ENCODE data around the gene CACNA1D. TPM values are rescaled to one million over a fixed set of nuclear protein-coding genes. Genes with fewer than 3 reads are reported as not detected.

Gene CACNA1D
- total RNA-seq, 3 donors from 2014 or later: 0.96 to 50.3 (median 32.1) TPM

DNA sequence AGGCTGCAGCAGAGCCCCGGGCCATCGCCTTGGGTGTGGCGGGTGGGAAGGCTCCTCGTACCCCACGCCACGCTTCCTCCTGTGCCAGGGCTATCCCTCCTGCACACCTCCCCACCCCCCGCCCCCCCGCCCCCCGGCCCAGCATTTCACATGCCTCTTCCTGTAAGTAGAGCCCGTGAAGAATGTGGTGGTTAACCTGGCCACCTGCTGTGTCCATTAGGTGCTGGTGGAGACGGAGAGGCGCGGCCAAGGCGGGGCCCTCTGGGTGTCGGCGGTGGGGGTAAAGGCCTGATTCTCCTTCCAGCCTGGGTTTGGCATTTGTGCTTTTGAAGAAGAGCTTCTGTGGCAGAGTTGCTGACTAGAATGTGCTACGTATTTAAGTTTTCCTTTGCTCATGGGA is 224.1 kb downstream of the CACNA1D start:
- Histone ChIP-seq H3K9me3 (no peaks in the 10 kb centered on the region), H3K27me3 (no peaks in the 10 kb centered on the region), H3K4me1 (no peaks in the 10 kb centered on the region), H3K36me3 (peaks cover 3% of the 10 kb centered on the region), H3K4me3 (no peak overlapping the region), H3K27ac (no peak overlapping the region)
- DNase-seq (ENCODE audit: low spot score in 2 of 2): no peak
- TF ChIP-seq POLR2A (IDR thresholded peaks at IDR 0.05): no peak
- TF ChIP-seq, protein P1, sequence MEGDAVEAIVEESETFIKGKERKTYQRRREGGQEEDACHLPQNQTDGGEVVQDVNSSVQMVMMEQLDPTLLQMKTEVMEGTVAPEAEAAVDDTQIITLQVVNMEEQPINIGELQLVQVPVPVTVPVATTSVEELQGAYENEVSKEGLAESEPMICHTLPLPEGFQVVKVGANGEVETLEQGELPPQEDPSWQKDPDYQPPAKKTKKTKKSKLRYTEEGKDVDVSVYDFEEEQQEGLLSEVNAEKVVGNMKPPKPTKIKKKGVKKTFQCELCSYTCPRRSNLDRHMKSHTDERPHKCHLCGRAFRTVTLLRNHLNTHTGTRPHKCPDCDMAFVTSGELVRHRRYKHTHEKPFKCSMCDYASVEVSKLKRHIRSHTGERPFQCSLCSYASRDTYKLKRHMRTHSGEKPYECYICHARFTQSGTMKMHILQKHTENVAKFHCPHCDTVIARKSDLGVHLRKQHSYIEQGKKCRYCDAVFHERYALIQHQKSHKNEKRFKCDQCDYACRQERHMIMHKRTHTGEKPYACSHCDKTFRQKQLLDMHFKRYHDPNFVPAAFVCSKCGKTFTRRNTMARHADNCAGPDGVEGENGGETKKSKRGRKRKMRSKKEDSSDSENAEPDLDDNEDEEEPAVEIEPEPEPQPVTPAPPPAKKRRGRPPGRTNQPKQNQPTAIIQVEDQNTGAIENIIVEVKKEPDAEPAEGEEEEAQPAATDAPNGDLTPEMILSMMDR (IDR thresholded peaks at IDR 0.05): no peak
- TF ChIP-seq POLR2AphosphoS5 (IDR thresholded peaks at IDR 0.05): no peak
- intact Hi-C loops (cut with DNase I; ENCODE audit: low total_unique reads): no loop called here

DNA sequence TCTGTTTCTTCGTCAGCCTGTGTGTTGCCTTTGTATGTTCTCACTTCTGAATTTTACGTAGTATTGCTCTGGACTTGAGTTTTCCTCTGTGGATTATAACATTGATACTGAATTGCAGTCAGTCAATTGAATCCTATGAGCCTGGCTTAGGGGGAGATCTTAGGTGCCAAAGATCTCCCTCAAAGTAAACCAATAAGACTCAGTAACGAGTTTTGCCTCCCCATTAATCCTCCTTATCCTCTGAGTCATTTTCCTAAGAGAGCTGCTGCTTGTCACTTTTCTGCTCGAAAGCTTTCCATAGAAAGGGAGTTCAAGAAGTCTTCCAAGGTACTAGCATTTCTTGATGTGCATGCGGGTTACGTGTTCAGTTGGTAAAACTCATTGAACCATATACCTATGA is 225.4 kb downstream of the CACNA1D start:
- Histone ChIP-seq H3K27me3 (no peaks in the 10 kb centered on the region), H3K9me3 (no peaks in the 10 kb centered on the region), H3K4me3 (no peak overlapping the region), H3K36me3 (peaks cover 3% of the 10 kb centered on the region), H3K4me1 (no peaks in the 10 kb centered on the region), H3K27ac (no peak overlapping the region)
- intact Hi-C loops (cut with DNase I; ENCODE audit: low total_unique reads): loop anchor here (10.0 kb wide), 1 partner anchor 415 kb away; no protein-coding TSS in a partner anchor
- DNase-seq (ENCODE audit: low spot score in 2 of 2): no peak
- TF ChIP-seq, protein P1 (IDR thresholded peaks at IDR 0.05): no peak
- TF ChIP-seq POLR2A (IDR thresholded peaks at IDR 0.05): no peak
- TF ChIP-seq POLR2AphosphoS5 (IDR thresholded peaks at IDR 0.05): no peak

DNA sequence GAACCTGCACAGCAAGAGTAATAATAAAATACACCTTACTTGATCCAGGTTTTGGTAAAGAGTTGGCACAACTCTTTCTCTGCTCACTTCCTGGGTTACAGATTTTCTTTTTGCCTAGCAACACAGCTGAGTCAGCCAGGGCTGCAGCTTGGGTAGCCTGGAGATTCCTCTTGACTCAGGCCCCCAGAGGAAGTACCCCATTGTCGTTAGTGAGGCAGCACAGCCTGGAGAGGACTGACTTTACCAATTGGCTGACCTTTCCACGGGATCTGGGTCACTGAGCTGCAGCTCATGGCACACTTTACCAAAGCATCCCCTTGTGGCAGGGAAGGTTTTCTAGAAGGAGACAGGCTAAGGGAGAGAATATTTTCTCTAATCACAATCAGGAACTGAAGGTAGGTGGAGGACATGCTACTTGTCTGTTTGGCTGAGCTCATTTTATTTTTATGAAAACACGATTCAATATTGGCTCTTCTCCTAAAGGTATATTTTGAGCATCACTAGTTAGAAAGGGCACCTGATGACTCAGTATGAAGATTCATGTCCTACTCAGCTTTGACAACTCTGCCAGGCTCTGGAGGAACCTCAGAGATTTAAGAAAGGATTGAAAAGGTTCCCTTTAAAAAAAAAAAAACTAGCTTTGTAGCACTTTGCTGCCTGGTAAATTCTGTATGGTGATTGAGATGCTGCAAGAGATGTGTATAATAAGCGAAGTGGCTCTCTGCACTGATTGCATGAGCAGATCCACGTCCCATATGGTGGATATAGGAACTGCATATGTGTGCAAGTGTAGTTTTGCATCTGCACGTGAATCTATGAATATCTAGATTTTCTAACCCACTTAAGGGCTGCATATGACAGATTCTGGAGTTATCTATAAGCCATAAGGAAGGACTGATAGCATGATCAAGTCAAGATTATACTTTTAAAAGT is 227.0 kb downstream of the CACNA1D start:
- no peaks in the 10 kb centered on the region for H3K9me3 ChIP-seq
- H3K4me1 ChIP-seq: no peaks in the 10 kb centered on the region
- intact Hi-C loops (cut with DNase I; ENCODE audit: low total_unique reads): loop anchor here (10.0 kb wide), 1 partner anchor 417 kb away; no protein-coding TSS in a partner anchor
- no peak for DNase-seq (ENCODE audit: low spot score in 2 of 2)
- no peak overlapping the region for H3K27ac ChIP-seq
- H3K36me3 ChIP-seq: peaks cover 3% of the 10 kb centered on the region
- no peaks in the 10 kb centered on the region for H3K27me3 ChIP-seq
- TF ChIP-seq, protein P1 (IDR thresholded peaks at IDR 0.05): no peak
- TF ChIP-seq POLR2A (IDR thresholded peaks at IDR 0.05) (no peak), POLR2AphosphoS5 (IDR thresholded peaks at IDR 0.05) (no peak)
- H3K4me3 ChIP-seq: no peak overlapping the region

DNA sequence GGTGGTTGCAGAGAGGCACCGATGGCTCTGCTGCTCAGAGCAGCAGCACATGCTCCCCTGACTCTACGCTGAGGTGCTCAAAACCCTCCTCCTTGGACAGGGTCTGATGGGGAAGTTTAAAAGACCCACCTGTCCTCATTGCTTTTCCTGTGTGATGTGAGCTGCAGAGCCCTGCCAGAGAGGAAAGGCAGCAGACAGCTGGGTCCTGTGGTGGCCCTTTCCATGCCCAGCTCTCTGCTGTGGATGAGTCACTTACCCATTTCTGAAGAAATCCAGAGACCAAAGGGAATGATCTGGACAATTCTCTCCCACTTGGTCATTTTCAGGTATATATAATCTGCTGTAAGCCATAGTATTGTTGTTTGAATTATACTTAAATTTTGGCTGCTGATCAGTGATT is 230.2 kb downstream of the CACNA1D start:
- Histone ChIP-seq H3K36me3 (peaks cover 3% of the 10 kb centered on the region), H3K27ac (no peak overlapping the region), H3K4me1 (no peaks in the 10 kb centered on the region), H3K4me3 (no peak overlapping the region), H3K27me3 (no peaks in the 10 kb centered on the region), H3K9me3 (no peaks in the 10 kb centered on the region)
- no peak for DNase-seq (ENCODE audit: low spot score in 2 of 2)
- intact Hi-C loops (cut with DNase I; ENCODE audit: low total_unique reads): loop anchor here (10.0 kb wide), 1 partner anchor 420 kb away; no protein-coding TSS in a partner anchor
- TF ChIP-seq, protein P1 (IDR thresholded peaks at IDR 0.05): no peak
- TF ChIP-seq POLR2A (IDR thresholded peaks at IDR 0.05): no peak
- no peak for TF ChIP-seq POLR2AphosphoS5 (IDR thresholded peaks at IDR 0.05)

DNA sequence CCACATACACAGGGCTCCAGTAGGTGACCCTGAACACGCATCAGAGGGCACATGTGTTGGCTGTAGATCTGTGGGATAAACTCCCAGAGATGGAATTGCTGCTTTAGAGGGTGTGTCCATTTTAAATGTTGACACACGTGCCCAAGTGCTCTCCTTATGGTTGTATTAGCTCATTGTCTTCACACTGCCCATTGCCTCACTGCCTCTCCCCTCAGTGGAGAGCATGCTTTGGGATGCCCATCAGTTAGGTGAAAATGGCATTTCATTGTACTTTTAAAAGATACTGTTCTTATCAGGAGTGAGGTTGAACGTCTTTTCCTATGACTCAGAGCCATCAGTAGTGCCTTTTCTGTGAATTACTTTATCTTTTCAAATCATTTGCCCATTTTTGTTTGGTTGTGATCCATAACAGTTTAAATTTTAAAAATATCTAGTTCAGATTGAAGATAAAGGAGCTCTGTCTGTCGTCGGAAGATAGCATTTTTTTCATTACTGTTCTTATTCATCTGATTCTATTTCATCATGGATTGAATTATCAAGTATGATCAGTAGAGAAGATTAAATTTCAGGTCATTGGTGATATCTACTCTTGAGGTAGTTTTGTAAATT is 231.1 kb downstream of the CACNA1D start:
- Histone ChIP-seq H3K4me3 (no peak overlapping the region), H3K4me1 (no peaks in the 10 kb centered on the region), H3K9me3 (no peaks in the 10 kb centered on the region), H3K36me3 (no peaks in the 10 kb centered on the region), H3K27ac (no peak overlapping the region), H3K27me3 (no peaks in the 10 kb centered on the region)
- intact Hi-C loops (cut with DNase I; ENCODE audit: low total_unique reads): loop anchor here (10.0 kb wide), 1 partner anchor 421 kb away; no protein-coding TSS in a partner anchor
- DNase-seq (ENCODE audit: low spot score in 2 of 2): no peak
- TF ChIP-seq POLR2A (IDR thresholded peaks at IDR 0.05) (no peak), POLR2AphosphoS5 (IDR thresholded peaks at IDR 0.05) (no peak)
- TF ChIP-seq, protein P1 (IDR thresholded peaks at IDR 0.05): no peak
